Pons (tissue), 1 donor: Measurements from ENCODE around the gene LMAN2L.

Experiments
- DNase-seq: peaks from one replicate; pipeline ENCODE4 v3.0.0-alpha.2; 2016; ENCODE audit warnings: low spot score

The LMAN2L gene

DNA sequence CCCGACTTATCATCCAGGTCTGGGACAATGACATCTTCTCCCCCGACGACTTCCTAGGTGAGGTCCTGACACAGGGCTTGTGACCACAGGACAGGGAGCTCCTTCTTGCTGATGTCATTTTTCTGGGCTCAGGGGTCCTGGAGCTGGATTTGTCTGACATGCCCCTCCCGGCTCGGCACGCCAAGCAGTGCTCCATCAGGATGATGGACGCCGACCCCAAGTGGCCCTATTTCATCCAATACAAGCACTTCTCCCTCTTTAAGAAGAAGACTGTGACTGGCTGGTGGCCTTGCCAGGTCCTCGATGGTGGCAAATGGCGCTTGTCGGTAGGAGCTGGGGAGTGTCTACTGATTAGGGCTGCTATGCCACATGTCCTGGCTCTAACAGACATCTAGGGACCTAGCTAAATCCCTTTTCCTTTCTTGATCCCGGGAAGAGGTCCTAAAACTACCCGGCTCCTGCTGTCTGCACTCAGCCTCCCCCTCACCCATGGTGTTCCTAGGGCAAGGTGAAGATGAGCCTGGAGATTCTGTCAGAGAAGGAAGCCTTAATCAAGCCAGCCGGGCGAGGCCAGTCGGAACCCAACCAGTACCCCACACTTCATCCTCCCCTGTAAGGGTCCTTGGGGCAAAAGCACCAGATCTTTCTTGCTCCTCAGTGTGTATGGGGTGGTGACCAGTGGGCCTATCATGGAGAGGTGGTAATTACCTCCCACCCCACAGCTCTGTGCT, 36.7 kb downstream of the LMAN2L start:
- DNase-seq = no peak

DNA sequence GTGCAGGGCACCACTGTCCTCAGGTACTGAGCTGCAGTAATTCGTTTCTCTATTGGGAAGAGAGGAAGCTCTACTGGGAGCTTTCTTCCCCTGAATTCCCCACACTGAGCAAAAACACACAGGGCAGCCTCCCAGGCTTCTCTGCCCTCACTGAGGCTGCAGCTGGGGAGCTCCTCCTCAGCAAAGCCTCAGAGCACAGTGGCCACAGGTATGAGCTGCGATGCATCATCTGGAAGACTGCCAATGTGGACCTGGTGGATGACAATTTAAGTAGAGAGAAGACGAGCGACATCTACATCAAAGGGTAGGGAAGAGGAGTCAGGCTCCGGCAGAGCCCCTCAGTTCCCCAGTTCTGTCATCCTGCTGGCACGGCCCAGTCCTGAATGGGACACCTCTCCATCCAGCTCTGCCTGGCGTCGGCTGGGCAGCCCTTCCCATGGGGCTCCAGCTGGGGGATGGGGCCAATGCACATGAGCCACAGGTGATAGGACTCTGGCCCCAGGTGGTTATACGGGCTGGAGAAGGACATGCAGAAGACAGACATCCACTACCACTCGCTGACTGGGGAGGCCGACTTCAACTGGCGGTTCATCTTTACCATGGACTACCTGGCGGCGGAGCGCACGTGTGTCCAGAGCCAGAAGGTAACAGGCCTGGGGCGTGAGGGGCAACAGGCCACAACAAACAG, 37.6 kb downstream of the LMAN2L start:
- DNase-seq = no peak

DNA sequence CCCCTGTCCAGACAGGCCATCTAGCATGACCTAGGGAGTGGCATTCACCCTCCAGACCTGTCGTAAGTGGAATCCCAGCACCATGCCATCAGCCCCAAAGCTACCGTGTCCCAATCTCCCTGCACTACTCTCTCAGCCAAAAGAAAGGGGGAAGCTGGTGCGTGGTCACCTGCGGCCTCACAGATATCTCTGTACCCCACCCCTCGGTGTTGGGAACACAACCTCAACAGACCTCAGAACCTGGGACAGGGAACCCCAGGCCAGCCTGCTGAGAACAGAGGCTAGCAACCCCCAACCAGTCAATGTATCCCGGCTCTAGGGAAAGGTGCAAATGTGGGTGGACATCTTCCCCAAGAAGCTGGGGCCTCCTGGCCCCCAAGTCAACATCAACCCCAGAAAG, 38.2 kb downstream of the LMAN2L start:
- no peak for DNase-seq

DNA sequence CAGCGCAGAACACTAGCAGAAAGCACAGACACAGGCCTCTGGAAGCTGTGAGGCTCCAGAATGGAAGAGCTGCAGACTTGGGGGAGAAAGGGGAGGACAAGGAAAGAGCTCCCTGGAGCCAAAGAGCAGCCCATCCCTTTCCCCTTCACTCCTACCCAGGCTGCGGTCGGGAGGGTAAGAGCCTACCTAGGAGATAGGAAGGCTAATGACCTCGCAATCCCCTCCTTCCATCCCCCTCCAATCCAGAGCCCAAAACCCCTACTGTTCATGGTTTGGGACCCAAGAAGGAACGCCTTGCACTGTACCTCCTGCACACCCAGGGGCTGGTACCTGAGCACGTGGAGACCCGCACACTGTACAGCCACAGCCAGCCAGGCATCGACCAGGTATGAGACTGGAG, 39.8 kb downstream of the LMAN2L start:
- DNase-seq = no peak

DNA sequence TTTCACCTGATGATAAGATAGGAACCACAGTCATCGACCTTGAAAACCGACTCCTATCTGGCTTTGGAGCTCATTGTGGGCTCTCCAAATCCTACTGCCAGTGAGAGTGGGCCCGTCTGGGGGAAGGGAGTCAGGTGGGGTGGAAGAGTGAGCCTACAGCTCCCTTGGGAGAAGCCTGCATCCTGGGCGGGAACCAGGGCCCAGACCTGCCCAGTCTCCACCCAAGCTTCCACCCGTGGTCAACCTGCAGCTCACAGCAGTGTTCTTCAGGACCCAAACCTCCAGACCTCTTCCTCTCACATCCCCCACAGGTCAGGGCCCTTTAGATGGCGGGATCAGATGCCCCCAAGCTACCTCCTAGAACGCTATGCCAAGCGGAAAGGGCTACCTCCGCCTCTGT, 40.2 kb downstream of the LMAN2L start:
- DNase-seq = no peak

DNA sequence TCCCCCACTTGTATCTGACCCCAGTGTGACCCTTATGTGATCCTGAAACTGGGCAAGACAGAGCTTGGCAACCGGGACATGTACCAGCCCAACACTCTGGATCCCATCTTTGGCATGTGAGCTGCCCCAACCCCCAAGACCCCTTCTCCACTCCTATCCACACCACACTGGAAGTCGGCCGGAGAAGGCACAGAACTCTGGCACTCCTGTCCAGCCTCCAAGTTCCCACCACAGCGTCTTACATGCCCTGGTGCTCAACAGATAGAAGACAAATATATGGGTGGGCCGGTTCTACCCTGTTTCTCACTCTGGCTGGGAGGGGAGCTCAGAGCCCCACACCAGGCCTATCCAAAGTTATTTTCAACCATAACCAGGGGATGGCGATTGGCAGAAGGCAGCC, 40.8 kb downstream of the LMAN2L start:
- no peak for DNase-seq

DNA sequence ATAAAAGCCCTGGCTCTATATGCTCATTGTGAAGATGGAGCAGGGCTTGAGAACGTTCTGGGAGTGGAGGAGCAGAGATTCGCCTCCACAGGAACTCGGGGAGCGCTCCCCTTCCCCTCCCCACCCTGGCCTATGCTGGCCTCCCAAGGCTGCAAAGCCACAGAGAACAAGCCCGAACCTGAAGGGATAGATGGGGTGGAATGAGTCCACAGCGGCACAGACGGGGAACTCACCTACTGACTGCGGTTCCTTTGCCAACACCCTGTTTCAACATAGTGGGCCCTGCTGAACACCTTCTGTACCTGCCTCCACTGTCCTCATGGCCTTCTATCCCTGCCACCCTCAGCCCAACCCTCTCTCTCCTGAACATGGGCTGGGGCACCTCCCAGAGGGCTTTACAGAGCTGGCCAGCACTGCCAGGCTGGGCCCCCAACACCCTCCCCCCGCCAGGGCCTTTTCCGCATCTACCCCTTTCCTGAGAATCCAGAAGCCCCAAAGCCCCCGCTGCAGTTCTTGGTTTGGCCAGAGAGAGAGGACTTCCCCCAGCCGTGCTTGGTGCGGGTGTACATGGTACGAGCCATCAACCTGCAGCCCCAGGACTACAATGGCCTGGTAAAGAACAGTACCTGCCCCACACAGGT, 41.5 kb downstream of the LMAN2L start:
- no peak for DNase-seq

DNA sequence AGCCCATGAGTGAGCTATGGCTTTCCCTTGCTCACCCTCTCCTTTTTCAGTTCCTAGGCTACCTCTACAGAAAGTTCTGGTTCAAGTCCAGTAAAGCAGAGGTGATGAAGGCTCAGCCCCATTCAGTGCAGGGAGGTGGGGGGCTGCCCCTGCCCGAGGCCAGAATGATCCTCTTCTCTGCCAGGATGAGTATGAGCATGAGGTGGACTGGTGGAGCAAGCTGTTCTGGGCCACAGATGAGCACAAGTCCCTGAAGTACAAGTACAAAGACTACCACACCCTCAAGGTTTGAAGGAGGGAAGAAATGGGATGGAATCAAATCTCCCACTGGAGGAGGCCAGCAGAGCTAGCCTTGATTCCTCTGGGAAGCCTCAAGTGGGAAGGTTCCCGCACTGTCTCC, 42.4 kb downstream of the LMAN2L start:
- no peak for DNase-seq

DNA sequence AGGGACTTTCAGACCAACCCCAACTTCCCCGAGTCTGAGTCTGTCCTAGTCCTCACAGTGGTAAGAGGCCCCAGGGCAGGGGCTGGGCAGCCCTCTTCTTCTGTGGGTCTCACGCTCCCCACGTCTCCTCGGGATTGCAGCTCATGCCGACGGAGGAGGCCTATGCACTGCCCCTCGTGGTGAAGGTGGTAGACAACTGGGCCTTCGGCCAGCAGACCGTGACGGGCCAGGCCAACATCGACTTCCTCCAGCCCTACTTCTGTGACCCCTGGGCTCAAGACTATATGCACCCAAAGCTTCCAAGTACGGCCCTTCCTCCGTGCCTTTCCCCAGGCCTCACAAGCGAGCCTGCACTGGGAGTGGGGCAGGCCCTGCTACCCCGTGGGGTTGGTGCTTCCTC, 44.3 kb downstream of the LMAN2L start:
- DNase-seq = no peak

DNA sequence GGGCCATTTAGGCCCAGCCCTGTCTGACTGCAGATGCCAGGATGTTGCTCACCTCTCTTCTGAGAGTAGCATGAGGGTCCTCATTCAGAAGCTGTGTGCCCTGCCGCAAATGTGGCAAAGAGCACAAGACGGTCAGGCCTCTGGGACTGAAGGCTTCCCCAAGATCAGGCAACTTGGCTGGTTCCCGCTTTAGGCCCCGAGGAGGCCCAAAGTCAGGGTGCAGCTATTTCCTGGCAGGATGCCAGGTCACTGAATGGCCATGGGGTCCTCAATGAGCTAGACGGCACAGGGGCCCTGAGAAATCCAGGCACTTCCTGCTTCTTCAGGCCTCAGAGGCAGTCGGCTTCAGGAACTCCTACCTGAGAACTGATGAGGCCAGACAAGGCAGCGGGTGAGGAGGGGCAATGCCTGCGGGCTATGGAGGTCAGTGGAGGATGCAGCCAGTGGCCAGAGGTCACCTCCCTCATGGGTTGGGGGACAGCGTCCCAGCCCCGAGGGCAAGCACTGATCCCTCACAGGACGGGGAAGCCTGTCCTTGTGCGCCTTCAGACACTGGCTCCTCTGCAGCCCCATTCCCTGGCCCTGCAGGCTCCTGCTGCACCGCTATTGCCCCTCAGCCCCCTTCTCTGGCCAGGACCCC, 44.9 kb downstream of the LMAN2L start:
- DNase-seq = no peak

DNA sequence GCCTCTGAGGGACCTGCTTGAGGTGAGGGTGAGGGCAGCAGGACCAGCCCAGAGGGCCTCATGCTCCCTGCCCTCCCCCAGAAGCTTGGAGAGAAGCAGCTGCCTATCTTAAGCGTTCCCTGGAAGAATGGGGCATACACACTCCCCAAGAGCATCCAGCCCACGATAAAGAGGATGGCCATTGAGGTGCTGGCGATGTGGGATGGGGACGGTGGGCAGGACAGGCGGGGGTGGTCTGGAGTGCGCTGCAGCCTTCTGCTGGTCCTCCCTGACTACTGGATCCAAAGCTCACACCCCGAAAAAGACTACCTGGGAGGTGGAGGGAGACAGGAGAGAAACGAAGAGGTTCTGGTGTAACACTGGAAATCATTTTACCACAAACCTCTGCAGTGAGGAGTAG, 45.6 kb downstream of the LMAN2L start:
- DNase-seq = no peak

DNA sequence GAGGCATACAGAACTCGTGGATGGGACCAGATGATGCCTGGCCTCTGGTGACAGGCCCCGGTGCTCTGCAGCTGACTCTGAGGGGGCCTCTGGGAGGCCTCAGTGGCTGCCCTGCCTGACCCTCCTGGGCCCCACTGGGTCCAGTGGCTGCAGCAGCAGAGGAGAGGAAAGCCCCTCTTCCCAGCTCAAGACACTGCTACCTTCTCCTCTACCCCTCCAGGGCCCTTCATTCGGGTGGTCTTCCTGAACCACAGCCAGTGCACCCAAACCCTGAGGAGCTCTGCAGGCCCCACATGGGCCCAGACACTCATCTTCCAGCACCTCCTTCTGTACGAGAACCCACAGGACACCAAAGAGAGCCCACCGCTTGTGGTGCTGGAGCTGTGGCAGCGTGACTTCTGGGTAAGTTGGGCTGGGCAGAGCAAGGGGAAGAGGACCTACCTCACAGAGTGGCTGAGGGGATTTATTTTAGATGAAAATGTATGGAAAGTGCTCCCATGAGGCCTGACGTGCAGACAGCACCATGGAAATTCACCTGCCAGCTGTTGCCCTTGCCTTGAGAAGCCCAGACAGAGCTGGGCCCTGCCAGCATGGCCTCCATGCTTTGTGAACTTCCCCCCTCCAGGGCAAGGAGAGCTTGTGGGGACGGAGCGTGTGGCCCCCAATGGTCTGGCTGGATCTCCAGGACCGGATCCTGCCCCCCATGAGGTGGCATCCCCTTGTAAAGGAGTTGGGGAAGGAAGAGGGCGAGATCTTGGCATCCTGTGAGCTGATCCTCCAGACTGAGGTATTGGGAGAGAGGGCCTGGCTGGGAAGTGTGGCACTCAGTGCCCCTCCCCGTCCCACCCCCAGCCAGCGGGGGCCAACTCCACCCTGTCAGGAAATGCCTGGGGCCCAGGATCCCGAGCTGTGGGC, 46.3 kb downstream of the LMAN2L start:
- no peak for DNase-seq

DNA sequence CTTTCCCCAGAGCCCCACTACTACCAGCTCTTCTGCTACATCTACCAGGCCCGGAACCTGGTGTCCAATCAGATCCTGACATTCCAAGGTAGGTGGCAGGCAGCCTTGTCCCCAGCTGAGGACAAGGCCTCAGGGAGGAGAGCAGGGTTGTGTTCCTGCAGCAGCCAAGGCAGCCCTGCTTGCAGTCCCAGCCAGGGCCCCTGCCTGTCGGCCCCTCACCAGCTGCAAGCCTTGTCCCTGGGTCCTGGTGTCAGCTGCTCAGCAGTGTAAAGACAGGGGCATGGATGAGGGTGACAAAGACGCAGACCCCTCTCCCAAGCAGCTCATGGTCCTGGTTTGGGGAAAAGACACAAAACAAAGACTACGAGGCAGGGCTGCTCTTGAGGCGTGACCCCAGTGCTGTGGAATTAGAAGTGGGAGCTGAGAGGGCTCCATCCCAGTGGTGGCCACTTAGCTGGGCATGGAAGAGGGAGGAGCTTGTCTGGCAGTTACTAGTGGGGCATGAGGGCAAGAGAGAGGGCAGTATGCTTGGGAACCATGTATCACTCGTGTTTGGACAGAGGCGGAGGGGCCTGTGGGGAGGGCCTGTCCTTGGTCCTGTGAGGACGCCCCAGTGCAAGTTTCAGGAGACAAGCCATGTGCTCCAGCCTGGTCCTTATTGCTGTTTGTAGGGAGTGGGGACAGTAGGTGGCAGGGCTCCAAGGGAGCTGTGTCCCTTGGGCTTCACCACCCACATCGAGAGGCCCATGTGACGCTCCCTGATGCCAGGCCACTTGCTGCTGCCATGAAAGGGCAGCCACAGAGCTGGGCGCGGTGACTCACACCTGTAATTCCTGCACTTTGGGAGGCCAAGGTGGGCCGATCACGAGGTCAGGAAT, 47.5 kb downstream of the LMAN2L start:
- no peak for DNase-seq

DNA sequence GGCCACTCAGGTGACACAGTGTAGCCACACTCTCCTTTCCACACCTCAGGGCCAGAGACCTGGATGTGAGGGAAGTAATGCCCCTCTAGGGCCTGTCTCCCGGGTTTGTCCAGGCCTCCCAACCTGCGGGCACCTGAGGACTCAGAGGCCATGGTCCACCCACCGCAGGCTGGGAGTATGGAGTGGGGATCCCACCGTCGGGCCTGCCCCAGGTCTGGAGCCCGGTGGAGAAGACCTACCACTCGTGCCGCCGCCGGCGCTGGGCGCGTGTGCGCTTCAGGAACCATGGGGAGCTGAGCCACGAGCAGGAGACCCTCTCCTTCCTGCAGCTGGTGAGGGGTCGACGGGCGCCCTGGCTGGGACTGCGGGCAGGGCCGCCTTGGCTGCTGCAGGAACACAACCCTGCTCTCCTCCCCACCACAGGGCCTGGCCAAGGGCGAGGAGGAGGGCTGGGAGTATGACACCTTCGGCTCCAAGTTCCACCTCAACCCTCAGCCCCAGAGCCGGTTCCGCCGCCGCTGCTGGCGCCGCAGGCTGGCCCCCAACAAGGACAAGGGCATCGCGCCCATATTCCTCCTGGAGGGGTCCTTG, 48.7 kb downstream of the LMAN2L start:
- no peak for DNase-seq

DNA sequence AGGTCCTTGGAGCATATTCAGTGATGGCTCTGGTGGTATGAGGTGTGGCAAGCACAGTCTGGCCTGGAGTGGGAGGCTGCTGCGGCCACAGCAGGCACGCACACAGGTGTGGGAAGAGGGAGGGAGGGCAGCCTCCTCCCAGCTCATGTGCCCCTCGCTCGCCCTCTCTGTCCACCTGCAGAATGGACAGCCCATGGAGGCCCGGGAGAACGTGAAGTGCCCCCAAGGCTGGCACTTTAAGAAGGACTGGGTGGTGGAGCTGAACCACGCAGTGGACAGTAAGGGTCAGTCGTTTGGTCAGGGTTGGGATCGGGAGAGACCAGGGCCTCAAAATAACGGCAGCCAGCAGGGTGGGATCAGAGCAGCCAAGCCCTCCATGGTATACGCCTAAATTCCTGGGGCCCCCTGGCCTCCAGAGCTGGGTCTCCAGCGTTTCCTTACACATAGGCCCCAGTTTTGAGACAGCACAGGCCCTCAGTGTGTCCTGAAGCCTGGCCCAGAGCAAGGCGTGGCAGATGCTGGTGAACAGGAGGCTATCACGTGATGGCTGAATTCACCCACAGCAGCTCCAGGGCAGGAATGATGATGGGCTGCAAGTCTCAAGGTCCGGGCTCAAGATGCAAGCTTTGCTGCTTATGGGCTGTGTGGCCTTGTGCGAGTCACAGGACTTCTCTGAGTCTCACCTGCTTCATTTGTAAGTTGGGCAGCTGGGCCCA, 49.4 kb downstream of the LMAN2L start:
- DNase-seq = no peak

DNA sequence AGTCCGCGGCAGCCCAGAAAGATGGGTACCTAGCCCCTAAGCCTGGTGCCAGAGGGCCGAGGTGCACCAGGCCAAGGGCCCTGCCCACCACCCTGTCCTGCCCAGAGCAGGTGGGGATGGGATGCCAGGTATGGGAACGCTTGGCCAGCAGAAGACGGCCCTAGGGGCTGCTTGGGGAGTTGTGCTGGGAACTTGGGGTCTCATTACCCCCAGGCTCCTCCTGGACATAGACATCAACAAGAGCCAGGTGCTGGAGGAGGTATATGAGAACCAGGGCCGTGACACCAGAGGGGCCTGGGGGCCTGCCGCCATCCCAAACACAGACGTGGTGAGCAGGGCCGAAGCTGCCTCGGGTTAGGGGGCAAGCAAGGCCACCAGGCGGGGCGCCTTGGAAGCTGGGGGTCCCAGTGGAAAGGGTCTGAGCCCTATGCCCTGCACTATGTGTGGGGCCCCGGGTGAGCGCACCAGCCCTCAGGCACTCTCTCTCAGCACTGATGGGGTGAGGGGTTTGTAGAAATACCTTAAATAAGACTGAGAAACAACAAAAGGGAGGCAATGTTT, 50.4 kb downstream of the LMAN2L start:
- DNase-seq = no peak

DNA sequence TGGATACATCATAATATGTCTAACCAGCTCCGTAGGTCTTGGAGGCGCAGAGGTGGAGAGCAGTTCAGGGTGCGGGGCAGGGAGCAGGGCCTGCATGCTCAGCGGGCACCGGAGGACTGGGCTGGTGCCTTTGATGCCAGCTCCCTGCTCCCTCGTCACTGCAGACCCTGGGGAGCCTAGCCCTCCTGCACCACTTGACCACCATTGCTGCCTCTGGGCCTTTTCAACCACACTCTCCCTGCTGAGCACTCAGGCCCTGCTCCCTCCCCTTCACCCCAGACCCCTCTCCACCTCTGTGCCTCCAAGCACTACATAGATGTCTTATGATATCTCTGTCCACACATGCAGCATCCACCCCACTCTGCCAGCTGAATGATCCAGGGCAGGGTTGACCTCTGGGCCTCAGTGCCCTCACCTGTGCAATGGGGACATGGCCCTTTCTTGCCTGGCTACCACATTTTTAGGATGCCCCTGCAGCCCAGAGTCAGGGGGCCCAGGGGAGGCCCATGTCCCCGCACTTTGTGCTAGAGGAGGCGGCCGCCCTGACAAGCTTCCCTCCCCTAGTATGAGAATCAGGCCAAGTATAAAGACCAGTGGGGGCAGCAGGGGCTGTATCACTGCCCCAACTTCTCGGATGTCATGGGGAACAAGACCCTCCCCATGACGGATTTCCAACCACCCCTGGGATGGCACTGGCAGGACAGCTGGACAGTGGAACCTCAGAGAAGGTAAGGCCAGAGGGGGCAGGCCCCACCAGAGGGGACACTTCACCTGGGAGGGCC, 51.0 kb downstream of the LMAN2L start:
- no peak for DNase-seq
